HepG2 (cell line): ENCODE results near the gene FNDC10. TPM values are rescaled to one million over a fixed set of nuclear protein-coding genes. Genes with fewer than 3 reads are reported as not detected.

Experiments
- AHDC1 ChIP-seq: sonication (generic); formaldehyde crosslinking; IDR thresholded peaks from 2 replicates; pipeline ENCODE4 v1.5.1; 2020; ENCODE audit warnings: mild to moderate bottlenecking, missing genetic modification reagents, borderline replicate concordance
- E2F1 ChIP-seq: sonication (generic); formaldehyde crosslinking; IDR thresholded peaks from 2 replicates; pipeline ENCODE4 v1.5.0; 2020; ENCODE audit warnings: missing genetic modification reagents
- IRF2 ChIP-seq: IDR thresholded peaks from 2 replicates; pipeline ENCODE4 v1.6.1; 2018; ENCODE audit warnings: missing genetic modification reagents, missing compliant biosample characterization
- PCBP2 ChIP-seq: fragments of 200-400 bp; formaldehyde crosslinking; optimal IDR thresholded peaks from 2 replicates; pipeline ENCODE3; 2018; ENCODE audit warnings: low read length, low read depth; ENCODE audit not compliant: poor library complexity, severe bottlenecking
- ZBTB39 ChIP-seq: sonication (generic); formaldehyde crosslinking; IDR thresholded peaks from 2 replicates; pipeline ENCODE4 v1.5.0; 2020; ENCODE audit warnings: missing genetic modification reagents
- ZBTB40 ChIP-seq, 2 experiments: fragments of 450-650 bp in 1 of 2; sonication (generic) in 1 of 2; formaldehyde crosslinking in 1 of 2; IDR thresholded peaks; 2 replicates each; pipeline versions ENCODE4 v1.6.1 to v1.8.0; 2016 to 2022; ENCODE audit warnings: antibody characterized with exemption in 1 of 2, mild to moderate bottlenecking in 1 of 2, missing genetic modification reagents in 1 of 2
- ZNF550 ChIP-seq: sonication (generic); formaldehyde crosslinking; IDR thresholded peaks from 2 replicates; pipeline ENCODE4 v1.4.0; 2020; ENCODE audit warnings: mild to moderate bottlenecking, missing genetic modification reagents, borderline replicate concordance
- ZNF563 ChIP-seq: sonication (generic); formaldehyde crosslinking; IDR thresholded peaks from 2 replicates; pipeline ENCODE4 v1.8.0; 2022; ENCODE audit warnings: mild to moderate bottlenecking, moderate library complexity, missing genetic modification reagents
- polyA plus RNA-seq, 8 experiments: library from polyadenylated mRNA; depleted of rRNA in 3 of 8; stranded (reverse) in 7 of 8; unstranded in 1 of 8; fragments of >200 nt; fragmentation: Illumina TruSeq in 4 of 8; extraction: Trizol in 4 of 8; gene quantifications; 2 replicates each; pipeline versions ENCODE4 v1.2.1 to v1.2.3, GENCODE V29; 2011 to 2016; ENCODE audit warnings: low read depth in 4 of 8, missing spikeins in 1 of 8, mixed read lengths in 1 of 8; ENCODE audit not compliant: insufficient read depth in 1 of 8
- total RNA-seq, 5 experiments: library from RNA; depleted of rRNA; stranded (reverse); fragments of >200 nt; fragmentation: Illumina TruSeq; extraction: Trizol; gene quantifications; 2 replicates each; pipeline ENCODE4 v1.2.3, GENCODE V29; 2016; ENCODE audit warnings: low read depth in 1 of 5

FNDC10 gene
- total and polyA plus RNA-seq, 2 of the 13 experiments (the other 11 are each of a cell fraction or from before 2014, with no cell fraction given) = 2.2 to 2.5 TPM

GRCh38 chr1:1615256-1616044 lies 15.5 kb upstream of the FNDC10 start, which contains the start of gene MIB2 (continued):
- no peak for TF ChIP-seq ZBTB40 (IDR thresholded peaks at IDR 0.05)
- TF ChIP-seq ZBTB40 (CRISPR knock-in tag; IDR thresholded peaks at IDR 0.05) = peak; percentile 43; the same call in 1 of the 2 replicates
- TF ChIP-seq ZBTB39 = no peak
- TF ChIP-seq ZNF563 (CRISPR knock-in tag) = peak; percentile 45; the same call in 1 of the 2 replicates
- 0 out of 2 replicates have a peak, but pooled peaks have one; percentile 50 for TF ChIP-seq ZNF550 (CRISPR knock-in tag)
- 0 out of 2 replicates have a peak, but pooled peaks have one; percentile 78 for TF ChIP-seq E2F1
- TF ChIP-seq AHDC1 = no peak
- TF ChIP-seq PCBP2 = no peak
- TF ChIP-seq IRF2 (CRISPR knock-in tag) = no peak
